Measurements from ENCODE around the gene EFNA4. TPM values are rescaled to one million over a fixed set of nuclear protein-coding genes. Genes with fewer than 3 reads are reported as not detected.

Gene EFNA4
- total RNA-seq, 1 experiment from 2014 or later = 22.7 TPM

- ChIA-PET POLR2A (interaction anchor here (0.6 to 1.4 kb wide), 7 partner anchors 13 to 306 kb away, joined by 3 to 5 read pairs (median 3); no protein-coding TSS in a partner anchor), CTCF (interaction anchor here (0.6 to 5.6 kb wide), 21 partner anchors 9 to 130 kb away, joined by 3 to 137 read pairs (median 9); partner anchors contain the start of genes EFNA3, EFNA4, KRTCAP2 and PBXIP1)
- H3K9me3 Mint-ChIP-seq = no peaks in the 10 kb centered on the region
- peaks cover 28% of the 10 kb centered on the region for H3K4me1 Mint-ChIP-seq
- no peaks in the 10 kb centered on the region; the same call in none of the 2 replicates for H3K27me3 Mint-ChIP-seq (ENCODE audit: low read depth)
- ATAC-seq = no peak
- DNase-seq (ENCODE audit: low spot score) = no peak
- TF ChIP-seq ZNF317 (CRISPR knock-in tag; IDR thresholded peaks at IDR 0.05; ENCODE audit: borderline replicate concordance, low read depth) (no peak), MXD4 (CRISPR knock-in tag; IDR thresholded peaks at IDR 0.05; ENCODE audit: borderline replicate concordance) (no peak), IRF2 (CRISPR knock-in tag; IDR thresholded peaks at IDR 0.05; ENCODE audit: borderline replicate concordance, low read depth) (no peak), AR (CRISPR knock-in tag; IDR thresholded peaks at IDR 0.05) (no peak), KAT7 (CRISPR knock-in tag; IDR thresholded peaks at IDR 0.05; ENCODE audit: borderline replicate concordance) (no peak), ELF4 (CRISPR knock-in tag; IDR thresholded peaks at IDR 0.05; ENCODE audit: low read depth) (no peak), RORB (CRISPR knock-in tag; IDR thresholded peaks at IDR 0.05) (no peak), ZNF138 (CRISPR knock-in tag; conservative IDR thresholded peaks at IDR 0.05) (no peak), ZNF232 (CRISPR knock-in tag; IDR thresholded peaks at IDR 0.05) (no peak), TCF7 (CRISPR knock-in tag; IDR thresholded peaks at IDR 0.05; ENCODE audit: low read depth) (no peak), ZNF121 (CRISPR knock-in tag; IDR thresholded peaks at IDR 0.05) (no peak)
- TF ChIP-seq, protein P1, sequence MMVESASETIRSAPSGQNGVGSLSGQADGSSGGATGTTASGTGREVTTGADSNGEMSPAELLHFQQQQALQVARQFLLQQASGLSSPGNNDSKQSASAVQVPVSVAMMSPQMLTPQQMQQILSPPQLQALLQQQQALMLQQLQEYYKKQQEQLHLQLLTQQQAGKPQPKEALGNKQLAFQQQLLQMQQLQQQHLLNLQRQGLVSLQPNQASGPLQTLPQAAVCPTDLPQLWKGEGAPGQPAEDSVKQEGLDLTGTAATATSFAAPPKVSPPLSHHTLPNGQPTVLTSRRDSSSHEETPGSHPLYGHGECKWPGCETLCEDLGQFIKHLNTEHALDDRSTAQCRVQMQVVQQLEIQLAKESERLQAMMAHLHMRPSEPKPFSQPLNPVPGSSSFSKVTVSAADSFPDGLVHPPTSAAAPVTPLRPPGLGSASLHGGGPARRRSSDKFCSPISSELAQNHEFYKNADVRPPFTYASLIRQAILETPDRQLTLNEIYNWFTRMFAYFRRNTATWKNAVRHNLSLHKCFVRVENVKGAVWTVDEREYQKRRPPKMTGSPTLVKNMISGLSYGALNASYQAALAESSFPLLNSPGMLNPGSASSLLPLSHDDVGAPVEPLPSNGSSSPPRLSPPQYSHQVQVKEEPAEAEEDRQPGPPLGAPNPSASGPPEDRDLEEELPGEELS (CRISPR knock-in tag; IDR thresholded peaks at IDR 0.05) = no peak
- H3K36me3 Mint-ChIP-seq = no peaks in the 10 kb centered on the region
- no peak overlapping the region for H3K27ac Mint-ChIP-seq
- no peak overlapping the region for H3K4me3 Mint-ChIP-seq
Observed at GRCh38 chr1:155043793-155044192, 19.7 kb upstream of the EFNA4 start.

DNA sequence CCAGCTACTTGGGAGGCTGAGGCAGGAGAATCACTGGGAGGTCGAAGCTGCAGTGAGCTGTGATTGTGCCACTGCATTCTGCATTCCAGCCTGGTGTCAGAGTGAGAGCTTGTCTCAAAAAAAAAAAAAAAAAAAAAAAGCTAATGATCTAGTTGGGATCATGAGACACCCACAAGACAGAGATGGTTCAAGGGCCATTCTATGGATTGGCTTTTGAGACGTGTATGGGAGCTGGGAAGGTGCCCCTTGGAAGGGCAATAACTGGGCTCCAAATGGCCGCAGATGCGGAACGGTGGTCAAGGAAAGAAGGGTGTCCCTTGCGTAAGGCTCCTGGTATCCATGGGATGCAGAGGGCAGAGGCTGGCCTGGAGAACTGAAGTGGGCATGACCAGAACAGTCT is 19.2 kb upstream of the EFNA4 start:
- DNase-seq (ENCODE audit: low spot score) = no peak
- no peak for ATAC-seq
- Mint-ChIP-seq H3K36me3 (no peaks in the 10 kb centered on the region), H3K27me3 (ENCODE audit: low read depth) (no peaks in the 10 kb centered on the region; the same call in none of the 2 replicates), H3K27ac (no peak overlapping the region), H3K9me3 (no peaks in the 10 kb centered on the region), H3K4me3 (no peak overlapping the region), H3K4me1 (peaks cover 28% of the 10 kb centered on the region)
- TF ChIP-seq ZNF138 (CRISPR knock-in tag; conservative IDR thresholded peaks at IDR 0.05) = no peak
- no peak for TF ChIP-seq ZNF423 (CRISPR knock-in tag; IDR thresholded peaks at IDR 0.05)
- no peak for TF ChIP-seq JAZF1 (CRISPR knock-in tag; IDR thresholded peaks at IDR 0.05)
- POLR2A ChIA-PET = interaction anchor here (0.6 to 1.4 kb wide), 10 partner anchors 13 to 306 kb away, joined by 3 to 5 read pairs (median 4); partner anchors contain the start of gene SHC1
- CTCF ChIA-PET = interaction anchor here (0.6 to 5.6 kb wide), 42 partner anchors 8 to 1354 kb away, joined by 3 to 137 read pairs (median 6); partner anchors contain the start of genes DCST1, DCST2, EFNA3 and EFNA4

GRCh38 chr1:155044812-155045657 is 18.5 kb upstream of the EFNA4 start:
- DNase-seq (ENCODE audit: low spot score) = peak; percentile 77
- H3K9me3 Mint-ChIP-seq = no peaks in the 10 kb centered on the region
- no peaks in the 10 kb centered on the region; the same call in none of the 2 replicates for H3K27me3 Mint-ChIP-seq (ENCODE audit: low read depth)
- peaks cover 35% of the 10 kb centered on the region for H3K4me1 Mint-ChIP-seq
- ATAC-seq = peak; percentile 92
- H3K27ac Mint-ChIP-seq = no peak overlapping the region
- H3K4me3 Mint-ChIP-seq = no peak overlapping the region
- POLR2A ChIA-PET = interaction anchor here (0.7 to 1.4 kb wide), 6 partner anchors 26 to 149 kb away, joined by 3 to 5 read pairs (median 4); partner anchors contain the start of gene SHC1
- CTCF ChIA-PET = interaction anchor here (0.5 to 5.6 kb wide), 45 partner anchors 7 to 1354 kb away, joined by 3 to 137 read pairs (median 5); partner anchors contain the start of genes DCST1, DCST2, EFNA3 and EFNA4
- no peak for TF ChIP-seq KAT7 (CRISPR knock-in tag; IDR thresholded peaks at IDR 0.05; ENCODE audit: borderline replicate concordance)
- no peak for TF ChIP-seq PRRX2 (CRISPR knock-in tag; IDR thresholded peaks at IDR 0.05)
- no peak for TF ChIP-seq ZNF232 (CRISPR knock-in tag; IDR thresholded peaks at IDR 0.05)
- TF ChIP-seq ATF1 (CRISPR knock-in tag; IDR thresholded peaks at IDR 0.05) = no peak
- TF ChIP-seq ZNF396 (CRISPR knock-in tag; IDR thresholded peaks at IDR 0.05; ENCODE audit: borderline replicate concordance) = no peak
- TF ChIP-seq NR3C1 (CRISPR knock-in tag; conservative IDR thresholded peaks at IDR 0.05; ENCODE audit: low read depth) = no peak
- TF ChIP-seq ETV6 (CRISPR knock-in tag; IDR thresholded peaks at IDR 0.05) = no peak
- TF ChIP-seq GABPB1 (CRISPR knock-in tag; IDR thresholded peaks at IDR 0.05) = no peak
- TF ChIP-seq SOX15 (CRISPR knock-in tag; IDR thresholded peaks at IDR 0.05) = no peak
- no peak for TF ChIP-seq ZNF121 (CRISPR knock-in tag; IDR thresholded peaks at IDR 0.05)
- no peaks in the 10 kb centered on the region for H3K36me3 Mint-ChIP-seq

Data from WTC11 (cell line).